Skeletal muscle satellite cell (primary cell): ENCODE measurements around the gene NXNL1.

Experiments
- H3K27me3 ChIP-seq: 2 replicates; pipeline ENCODE4 v1.7.0; 2013; ENCODE audit warnings: low read length; ENCODE audit not compliant: control insufficient read depth, insufficient read depth
- H3K36me3 ChIP-seq: 2 replicates; pipeline ENCODE4 v1.7.0; 2013; ENCODE audit warnings: mild to moderate bottlenecking, control low read depth, low read length; ENCODE audit not compliant: insufficient read depth
- H3K4me1 ChIP-seq: 2 replicates; pipeline ENCODE4 v1.7.0; 2013; ENCODE audit warnings: low read length; ENCODE audit not compliant: control insufficient read depth, insufficient read depth
- H3K4me2 ChIP-seq: 2 replicates; pipeline ENCODE4 v1.7.0; 2013; ENCODE audit warnings: mild to moderate bottlenecking, low read length
- H3K4me3 ChIP-seq: 2 replicates; pipeline ENCODE4 v1.7.0; 2013; ENCODE audit warnings: low read length
- H3K9ac ChIP-seq: 2 replicates; pipeline ENCODE4 v1.7.0; 2013; ENCODE audit warnings: mild to moderate bottlenecking, low read depth, low read length, moderate library complexity
- H3K9me3 ChIP-seq: replicated peaks from 2 replicates; pipeline ENCODE4 v1.7.0; 2013; ENCODE audit warnings: mild to moderate bottlenecking, control low read depth, low read length

Gene NXNL1

DNA sequence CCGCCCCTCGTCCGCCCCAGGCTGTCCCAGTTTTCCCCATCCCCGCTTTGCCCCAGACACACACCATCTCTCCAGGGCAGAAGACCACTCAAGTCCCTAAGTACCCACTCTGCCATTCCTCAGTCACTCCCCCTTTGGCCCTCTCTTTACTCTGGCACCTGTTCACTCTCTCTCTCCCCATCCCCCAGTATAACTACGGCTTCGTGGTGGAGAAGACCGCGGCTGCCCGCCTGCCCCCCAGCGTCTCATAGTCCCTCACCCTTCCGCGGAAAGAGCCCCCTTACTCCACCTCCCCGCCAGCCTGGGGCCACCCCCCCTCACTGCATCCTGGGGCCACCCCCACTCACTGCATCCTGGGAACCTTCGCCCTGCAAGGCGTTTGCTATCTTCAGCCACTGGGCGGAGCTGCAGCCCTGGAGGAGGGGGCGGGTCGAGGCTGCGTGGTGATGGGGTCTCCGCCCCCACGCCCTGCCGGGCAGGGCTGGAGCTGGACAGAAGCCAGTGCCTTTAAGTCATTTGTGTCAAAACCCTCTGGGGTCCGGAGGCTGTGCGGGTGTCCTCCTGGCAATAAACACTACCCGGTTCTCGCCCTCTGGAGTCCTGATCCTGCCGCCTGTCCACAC is 35.9 kb downstream of the NXNL1 start:
- Histone ChIP-seq H3K9ac (no peak overlapping the region), H3K9me3 (no peaks in the 10 kb centered on the region), H3K36me3 (peaks cover 5% of the 10 kb centered on the region), H3K4me3 (no peak overlapping the region), H3K4me2 (no peak overlapping the region), H3K4me1 (peaks cover 5% of the 10 kb centered on the region), H3K27me3 (peaks cover 4% of the 10 kb centered on the region)

DNA sequence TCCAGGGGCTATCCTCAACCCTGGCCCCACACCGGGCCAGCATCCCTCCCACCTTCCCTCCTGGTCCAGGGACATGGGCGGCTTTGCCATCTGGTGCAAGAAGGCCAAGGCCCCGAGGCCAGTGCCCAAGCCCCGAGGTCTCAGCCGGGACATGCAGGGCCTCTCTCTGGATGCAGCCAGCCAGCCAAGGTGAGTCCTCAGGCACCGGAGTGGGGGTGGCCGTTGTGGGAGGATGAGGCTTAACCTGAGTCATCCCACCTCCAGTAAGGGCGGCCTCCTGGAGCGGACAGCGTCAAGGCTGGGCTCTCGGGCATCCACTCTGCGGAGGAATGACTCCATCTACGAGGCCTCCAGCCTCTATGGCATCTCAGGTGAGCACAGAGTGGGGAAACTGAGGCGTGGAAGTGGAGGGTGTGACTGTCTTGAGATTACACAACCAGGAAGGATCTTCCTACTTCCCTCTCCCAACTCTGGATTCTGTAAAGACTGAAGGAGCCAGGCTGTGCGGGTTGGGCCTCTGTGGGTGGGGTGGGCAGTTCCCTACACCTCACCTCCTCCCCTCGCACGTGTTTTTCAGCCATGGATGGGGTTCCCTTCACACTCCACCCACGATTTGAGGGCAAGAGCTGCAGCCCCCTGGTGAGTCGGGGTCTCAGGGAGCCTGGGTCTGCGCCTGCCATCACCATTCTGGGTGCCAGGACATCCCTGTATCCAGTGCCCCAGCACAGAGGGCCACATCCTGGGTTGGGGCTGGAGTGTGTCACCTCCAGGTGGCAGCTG is 37.1 kb downstream of the NXNL1 start:
- no peak overlapping the region for H3K9ac ChIP-seq
- no peaks in the 10 kb centered on the region for H3K27me3 ChIP-seq
- peaks cover 5% of the 10 kb centered on the region for H3K36me3 ChIP-seq
- H3K4me2 ChIP-seq = no peak overlapping the region
- H3K9me3 ChIP-seq = no peaks in the 10 kb centered on the region
- H3K4me3 ChIP-seq = no peak overlapping the region
- peaks cover 11% of the 10 kb centered on the region for H3K4me1 ChIP-seq

DNA sequence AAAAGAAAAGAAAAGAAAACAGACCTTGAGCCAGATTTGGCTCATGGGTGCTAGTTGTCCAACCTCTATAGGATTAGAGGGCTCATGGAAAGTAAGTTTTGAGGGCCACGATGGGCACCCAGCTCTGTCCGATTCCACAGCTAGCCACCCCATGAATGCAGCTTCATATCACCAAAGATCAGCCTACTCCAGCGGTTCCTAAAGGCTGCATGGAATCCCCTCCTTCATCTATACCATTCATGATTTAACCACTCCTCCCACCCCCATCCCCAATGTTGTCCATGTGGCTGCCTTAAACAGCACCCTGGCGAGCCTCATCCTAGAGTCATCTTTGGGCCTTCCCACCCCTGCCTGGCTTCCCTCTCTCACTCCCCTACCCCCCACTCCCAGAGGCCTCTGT is 38.8 kb downstream of the NXNL1 start:
- no peak overlapping the region for H3K4me3 ChIP-seq
- H3K36me3 ChIP-seq = peaks cover 5% of the 10 kb centered on the region
- H3K27me3 ChIP-seq = no peaks in the 10 kb centered on the region
- H3K9me3 ChIP-seq = no peaks in the 10 kb centered on the region
- H3K4me2 ChIP-seq = no peak overlapping the region
- peaks cover 11% of the 10 kb centered on the region for H3K4me1 ChIP-seq
- H3K9ac ChIP-seq = no peak overlapping the region

DNA sequence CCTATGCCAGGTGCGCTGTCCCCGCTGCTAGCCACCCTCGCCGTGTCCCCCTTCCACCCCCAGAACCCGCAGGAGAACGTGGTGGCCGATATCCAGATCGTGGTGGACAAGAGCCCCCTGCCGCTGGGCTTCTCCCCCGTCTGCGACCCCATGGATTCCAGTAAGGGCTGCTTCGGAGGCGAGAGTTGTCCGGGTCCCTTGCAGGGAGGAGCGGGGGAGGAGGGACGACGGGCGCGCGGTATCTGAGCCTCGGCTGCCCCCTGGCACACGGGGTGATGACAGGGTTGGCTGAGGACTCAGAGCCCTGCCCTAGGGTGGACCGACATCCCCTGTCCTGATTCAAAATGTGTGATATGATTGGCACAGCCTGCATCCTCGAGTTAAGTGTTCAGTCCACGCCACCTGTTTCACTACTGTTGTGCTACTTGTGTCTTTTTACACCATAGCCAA is 40.2 kb downstream of the NXNL1 start:
- H3K36me3 ChIP-seq = peaks cover 5% of the 10 kb centered on the region
- peak overlapping the region; percentile 71 for H3K9ac ChIP-seq
- H3K27me3 ChIP-seq = peaks cover 3% of the 10 kb centered on the region
- peak overlapping the region; percentile 98 for H3K4me3 ChIP-seq
- peak overlapping the region; percentile 99 for H3K4me2 ChIP-seq
- H3K4me1 ChIP-seq = peaks cover 11% of the 10 kb centered on the region
- no peaks in the 10 kb centered on the region for H3K9me3 ChIP-seq

DNA sequence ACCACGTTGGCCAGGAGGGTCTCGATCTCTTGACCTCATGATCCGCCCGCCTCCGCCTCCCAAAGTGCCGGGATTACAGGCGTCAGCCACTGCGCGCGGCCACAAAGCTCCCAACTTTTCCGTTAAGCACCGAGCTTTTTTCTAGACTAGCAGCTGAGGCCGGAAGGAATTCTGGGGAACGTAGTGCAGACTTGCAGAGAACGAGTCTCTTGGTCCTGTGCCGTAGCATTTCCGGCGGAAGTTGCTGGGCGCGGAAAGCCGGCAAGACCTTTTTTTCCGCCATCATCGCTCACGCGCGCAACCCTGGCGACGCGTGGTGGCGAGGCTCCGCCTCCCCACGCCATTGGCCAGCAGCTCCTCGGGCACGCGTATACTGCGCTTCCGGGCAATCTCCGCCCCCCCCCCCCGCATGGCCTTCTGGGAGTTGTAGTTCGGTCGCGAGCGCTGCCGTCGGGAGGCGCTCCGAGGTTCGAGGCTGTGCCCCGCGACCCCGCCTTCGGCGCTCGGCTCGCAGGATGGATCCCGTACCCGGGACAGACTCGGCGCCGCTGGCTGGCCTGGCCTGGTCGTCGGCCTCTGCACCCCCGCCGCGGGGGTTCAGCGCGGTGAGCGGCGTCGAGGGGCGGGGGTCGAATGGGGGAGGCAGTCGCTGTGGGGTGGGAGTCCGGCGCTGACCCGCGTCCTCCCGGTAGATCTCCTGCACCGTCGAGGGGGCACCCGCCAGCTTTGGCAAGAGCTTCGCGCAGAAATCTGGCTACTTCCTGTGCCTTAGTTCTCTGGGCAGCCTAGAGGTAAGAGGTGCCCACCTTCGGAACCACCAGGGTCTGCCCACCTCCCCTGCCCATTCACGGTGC is 40.9 kb downstream of the NXNL1 start, which contains the start of gene MVB12A:
Gene MVB12A, plus strand, starts transcription at position 427 of the 854 bp plus-strand sequence. Its CDS starts 89 bp downstream, at position 516.
- peaks cover 6% of the 10 kb centered on the region for H3K27me3 ChIP-seq
- H3K4me2 ChIP-seq = peak within 1 kb of the TSS; percentile 99
- peaks cover 11% of the 10 kb centered on the region for H3K4me1 ChIP-seq
- peak within 1 kb of the TSS; percentile 71 for H3K9ac ChIP-seq
- H3K4me3 ChIP-seq = peak within 1 kb of the TSS; percentile 98
- no peaks in the 10 kb centered on the region for H3K9me3 ChIP-seq
- peaks cover 5% of the 10 kb centered on the region for H3K36me3 ChIP-seq

DNA sequence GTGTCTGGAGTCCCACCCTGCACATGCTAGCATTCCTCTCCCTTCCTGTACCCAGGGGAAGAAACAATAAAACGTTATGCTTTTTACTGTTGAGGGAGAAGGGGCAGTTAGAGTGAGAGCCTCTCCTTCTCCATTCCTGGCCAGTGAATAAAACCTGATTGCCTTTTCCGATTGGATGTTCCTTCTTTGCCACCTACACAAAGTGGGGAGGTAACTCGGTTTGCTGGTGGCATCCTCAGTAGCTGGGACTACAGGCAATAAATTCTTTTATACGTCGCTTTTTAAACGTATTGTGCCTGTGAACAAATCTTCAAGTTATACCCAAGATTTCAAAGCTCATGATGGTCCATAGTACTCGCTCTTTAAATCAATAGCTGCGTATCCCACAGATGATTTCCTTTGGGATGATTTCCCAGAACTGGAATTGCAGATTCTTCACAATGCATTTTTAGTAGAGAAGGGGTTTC is 41.5 kb downstream of the NXNL1 start:
- Histone ChIP-seq H3K36me3 (peaks cover 4% of the 10 kb centered on the region), H3K9me3 (no peaks in the 10 kb centered on the region), H3K27me3 (peaks cover 8% of the 10 kb centered on the region), H3K4me1 (peaks cover 11% of the 10 kb centered on the region), H3K9ac (peak overlapping the region; percentile 67), H3K4me2 (peak overlapping the region; percentile 80), H3K4me3 (peak overlapping the region; percentile 69)

DNA sequence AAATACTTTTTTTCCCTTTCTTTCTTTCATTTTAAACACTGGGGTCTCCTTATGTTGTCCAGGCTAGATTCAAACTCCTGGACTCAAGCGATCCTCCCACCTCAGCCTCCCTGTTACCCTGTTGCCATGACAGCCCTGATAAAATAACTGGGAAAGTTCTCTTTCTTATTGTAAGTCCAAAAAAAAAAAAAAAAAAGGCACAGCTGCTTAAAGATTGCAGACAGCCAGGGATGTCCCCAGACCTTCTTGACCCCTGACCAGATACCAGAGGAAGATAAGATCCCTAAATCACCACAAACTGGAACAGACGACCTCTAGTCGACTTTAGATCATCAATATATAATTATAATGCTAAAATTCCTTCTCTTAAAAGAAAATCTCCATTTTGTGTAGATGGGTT is 42.0 kb downstream of the NXNL1 start:
- H3K27me3 ChIP-seq = peaks cover 11% of the 10 kb centered on the region
- peak overlapping the region; percentile 67 for H3K9ac ChIP-seq
- peak overlapping the region; percentile 69 for H3K4me3 ChIP-seq
- no peaks in the 10 kb centered on the region for H3K36me3 ChIP-seq
- peaks cover 11% of the 10 kb centered on the region for H3K4me1 ChIP-seq
- no peaks in the 10 kb centered on the region for H3K9me3 ChIP-seq
- peak overlapping the region; percentile 80 for H3K4me2 ChIP-seq

DNA sequence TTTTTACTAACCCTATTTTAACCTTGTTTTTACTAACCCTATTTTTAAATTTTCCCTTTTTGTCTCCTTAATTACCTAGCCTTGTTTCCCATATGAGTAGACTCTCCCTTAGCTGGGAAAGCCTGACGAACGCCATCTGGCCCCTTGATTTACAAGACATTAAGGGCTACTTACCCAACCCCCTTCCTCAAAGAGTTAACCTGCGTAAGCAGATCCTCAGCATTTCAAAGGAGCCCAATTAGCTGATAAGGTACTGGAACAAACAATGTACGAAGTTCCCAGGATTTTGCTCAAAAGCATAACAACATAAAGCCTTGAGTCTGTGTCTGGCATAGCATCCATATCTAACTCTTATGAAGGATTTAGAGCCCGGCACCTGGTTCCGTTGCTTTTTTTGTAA is 45.6 kb downstream of the NXNL1 start:
- Histone ChIP-seq H3K4me3 (no peak overlapping the region), H3K4me1 (peaks cover 6% of the 10 kb centered on the region), H3K4me2 (no peak overlapping the region), H3K9ac (no peak overlapping the region), H3K36me3 (no peaks in the 10 kb centered on the region), H3K27me3 (peaks cover 28% of the 10 kb centered on the region), H3K9me3 (no peaks in the 10 kb centered on the region)

DNA sequence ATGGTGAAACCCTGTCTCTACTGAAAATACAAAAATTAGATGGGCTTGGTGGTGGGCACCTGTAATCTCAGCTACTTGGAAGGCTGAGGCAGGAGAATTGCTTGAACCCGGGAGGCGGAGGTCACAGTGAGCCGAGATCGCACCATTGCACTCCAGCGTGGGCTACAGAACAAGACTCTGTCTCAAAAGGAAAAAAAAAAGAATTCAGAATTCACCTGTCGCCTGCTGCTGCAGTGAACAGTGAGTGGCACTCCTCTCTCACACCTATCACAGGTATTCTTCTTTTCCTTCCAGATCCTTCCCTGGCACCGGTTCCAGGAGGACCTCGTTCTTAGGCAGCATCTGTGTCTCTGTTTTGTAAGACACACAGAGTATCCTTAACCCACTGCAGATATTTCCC is 46.6 kb downstream of the NXNL1 start:
- H3K4me3 ChIP-seq = no peak overlapping the region
- H3K9ac ChIP-seq = no peak overlapping the region
- H3K27me3 ChIP-seq = peaks cover 28% of the 10 kb centered on the region
- H3K9me3 ChIP-seq = no peaks in the 10 kb centered on the region
- H3K4me2 ChIP-seq = no peak overlapping the region
- no peaks in the 10 kb centered on the region for H3K36me3 ChIP-seq
- peaks cover 3% of the 10 kb centered on the region for H3K4me1 ChIP-seq

DNA sequence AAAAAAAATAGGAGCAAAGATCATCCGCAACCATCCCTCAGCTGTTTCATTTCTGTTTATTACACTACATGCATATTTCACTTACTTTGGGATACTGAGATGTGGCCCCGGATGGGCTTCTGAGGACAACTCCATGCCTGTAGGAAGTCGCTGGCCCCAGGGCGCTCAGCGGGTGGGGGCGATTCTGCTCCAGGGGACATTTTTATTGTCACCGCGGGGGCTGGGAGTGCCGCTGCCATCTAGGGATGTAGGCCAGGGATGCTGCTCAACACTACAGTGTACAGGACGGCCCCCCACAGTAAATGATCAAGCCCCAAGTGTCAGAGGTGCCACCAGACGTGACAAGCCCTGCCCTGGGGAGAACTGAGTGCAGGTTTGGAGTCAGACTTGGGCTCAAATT is 48.9 kb downstream of the NXNL1 start:
- peaks cover under 1% of the 10 kb centered on the region for H3K4me1 ChIP-seq
- no peaks in the 10 kb centered on the region for H3K36me3 ChIP-seq

DNA sequence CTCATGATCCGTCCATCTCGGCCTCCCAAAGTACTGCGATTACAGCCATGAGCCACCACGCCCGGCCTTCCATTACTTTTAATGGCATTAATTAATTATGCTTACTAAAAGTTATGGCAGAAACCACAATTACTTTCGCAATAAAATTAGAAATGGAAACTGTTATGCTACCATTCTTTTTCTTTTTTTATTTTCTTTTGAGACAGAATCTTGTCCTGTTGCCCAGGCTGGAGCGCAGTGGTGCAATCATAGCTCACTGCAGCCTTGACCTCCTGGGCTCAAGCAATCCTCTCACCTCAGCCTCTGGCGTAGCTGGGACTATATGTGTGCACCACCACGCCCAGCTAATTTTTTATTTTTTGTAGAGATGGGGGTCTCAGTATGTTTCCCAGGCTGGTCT is 50.7 kb downstream of the NXNL1 start:
- Histone ChIP-seq H3K27me3 (peaks cover 23% of the 10 kb centered on the region), H3K4me3 (no peak overlapping the region), H3K4me2 (no peak overlapping the region), H3K9me3 (no peaks in the 10 kb centered on the region), H3K9ac (no peak overlapping the region), H3K36me3 (no peaks in the 10 kb centered on the region), H3K4me1 (peaks cover 13% of the 10 kb centered on the region)

More for the DNA sequence above, 48.9 kb downstream of the NXNL1 start:
- peaks cover 28% of the 10 kb centered on the region for H3K27me3 ChIP-seq
- H3K9me3 ChIP-seq = no peaks in the 10 kb centered on the region
- H3K4me2 ChIP-seq = no peak overlapping the region
- H3K9ac ChIP-seq = no peak overlapping the region
- H3K4me3 ChIP-seq = no peak overlapping the region
